ENCODE measurements around the gene BRINP3.

Gene BRINP3

DNA sequence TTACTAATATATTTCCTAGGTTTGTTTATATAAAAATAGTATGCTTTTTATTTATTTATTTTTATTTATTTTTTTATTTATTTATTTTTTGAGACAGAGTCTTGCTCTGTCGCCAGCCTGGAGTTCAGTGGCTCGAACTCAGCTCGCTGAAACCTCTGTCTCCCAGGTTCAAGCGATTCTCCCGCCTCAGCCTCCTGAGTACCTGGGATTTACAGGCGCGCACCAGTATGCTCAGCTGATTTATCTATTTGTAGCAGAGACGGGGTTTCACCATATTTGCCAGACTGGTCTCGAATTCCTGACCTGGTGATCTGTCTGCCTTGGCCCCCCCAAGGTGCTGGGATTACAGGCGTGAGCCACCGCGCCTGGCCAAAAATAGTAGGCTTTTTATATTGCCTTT is 33.2 kb downstream of the BRINP3 start:
- no peak for DNase-seq

DNA sequence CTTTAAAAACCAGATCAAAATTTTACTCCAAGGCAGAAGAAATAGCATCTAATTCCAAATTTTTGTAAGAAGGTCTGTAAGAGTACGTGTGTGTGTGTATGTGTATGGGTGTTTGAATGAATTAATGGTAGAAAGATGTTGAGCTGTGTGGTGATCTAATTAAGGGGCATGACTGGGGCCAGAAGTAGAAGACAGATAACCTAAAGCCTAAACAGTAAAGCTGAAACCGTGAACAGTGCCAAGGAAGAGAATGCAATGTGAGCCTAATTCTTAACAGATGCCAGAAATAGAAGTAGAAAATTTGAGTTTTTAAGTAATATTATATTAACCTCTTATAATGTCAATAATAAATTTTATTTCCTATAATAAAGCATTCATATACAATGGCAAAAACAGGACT is 38.2 kb downstream of the BRINP3 start:
- DNase-seq, result no peak

DNA sequence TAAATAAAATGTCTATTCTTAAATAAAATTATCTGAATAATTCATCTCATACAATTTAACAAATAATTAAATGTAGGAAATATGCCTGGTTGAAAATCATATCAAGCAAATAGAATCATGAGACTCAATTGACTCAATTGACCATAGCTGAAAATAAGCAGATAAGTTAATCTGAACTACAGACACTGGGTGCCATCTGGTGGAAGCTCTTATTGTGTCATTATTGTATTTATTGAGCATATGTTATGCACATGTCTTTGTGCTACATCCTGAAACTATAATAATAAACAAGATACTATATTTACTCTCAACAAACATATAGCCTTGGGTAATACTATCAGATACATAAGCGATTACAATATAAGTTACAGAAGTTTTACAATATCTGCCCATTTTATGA is 41.0 kb downstream of the BRINP3 start:
- no peak for DNase-seq

DNA sequence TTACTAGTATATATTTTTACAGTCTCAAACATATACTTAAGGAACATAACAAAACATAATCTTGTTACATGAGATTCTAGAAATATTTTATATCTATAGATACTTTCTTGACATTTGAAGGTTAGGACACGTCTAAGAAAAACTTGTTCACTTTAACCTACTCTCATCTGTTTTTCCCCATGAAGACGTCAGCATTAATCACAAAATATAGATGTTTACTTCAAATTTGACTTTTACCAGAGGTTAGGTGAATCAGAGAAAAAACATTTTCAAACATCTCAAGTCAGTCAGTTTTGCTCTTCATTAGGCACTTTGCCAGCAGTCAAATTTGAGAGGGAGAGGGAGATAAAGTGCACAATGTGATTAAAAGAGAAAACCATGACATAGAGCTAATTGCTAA is 47.7 kb downstream of the BRINP3 start:
- DNase-seq, result no peak

DNA sequence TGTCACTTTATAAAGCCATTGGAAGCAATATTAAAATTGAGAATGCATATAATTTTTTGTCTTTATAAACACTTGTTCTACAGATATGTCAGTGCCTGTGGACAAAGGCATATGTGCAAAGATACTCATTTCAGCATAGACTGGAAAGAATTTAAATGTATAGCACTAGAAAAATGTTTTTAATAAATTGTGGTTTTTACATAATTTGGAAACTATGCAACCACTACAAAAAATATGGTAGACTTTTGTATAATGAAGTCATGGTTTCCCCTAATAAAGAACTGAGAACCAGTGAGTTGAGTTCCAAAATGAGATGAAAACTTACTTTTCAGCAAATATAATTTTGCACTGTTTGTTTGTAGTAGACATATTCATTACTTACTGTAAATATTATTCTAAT is 48.5 kb downstream of the BRINP3 start:
- no peak for DNase-seq

DNA sequence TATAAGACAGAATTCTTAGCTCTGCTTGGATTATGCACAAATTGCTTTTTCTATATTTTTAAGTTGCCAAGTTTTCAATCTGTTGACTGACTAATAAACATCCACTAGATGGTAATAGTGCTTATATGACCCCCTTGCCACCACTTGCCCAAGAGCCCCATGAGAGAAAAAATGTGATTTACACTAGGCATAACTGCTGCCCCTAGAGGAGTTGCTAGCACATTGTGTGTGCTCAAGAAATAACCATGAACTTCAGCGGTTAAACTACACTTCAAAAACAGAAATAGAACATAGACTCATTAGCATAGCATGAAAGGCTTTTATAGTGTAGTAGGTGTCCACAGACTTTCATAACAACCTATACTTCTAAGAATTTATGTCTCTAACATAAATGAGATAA is 61.4 kb downstream of the BRINP3 start:
- no peak for DNase-seq

DNA sequence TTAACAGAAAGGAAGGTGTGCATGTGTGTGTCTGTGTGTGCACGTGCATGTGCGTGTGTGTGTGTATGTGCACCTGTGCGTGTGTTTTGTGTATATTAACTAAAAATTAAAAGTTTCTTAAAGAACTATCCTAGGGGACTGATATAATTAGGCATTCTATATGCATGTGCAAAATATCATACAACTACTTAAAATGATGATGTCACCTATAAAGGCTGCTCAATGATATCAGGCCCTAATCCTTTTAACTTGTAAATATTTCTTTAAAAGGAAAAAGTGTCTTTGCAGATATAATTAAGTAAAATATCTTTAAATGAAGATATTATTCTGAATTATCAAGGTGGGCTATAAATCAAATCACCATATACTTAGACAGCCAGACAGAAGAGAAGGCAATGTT is 64.5 kb downstream of the BRINP3 start:
- no peak for DNase-seq

DNA sequence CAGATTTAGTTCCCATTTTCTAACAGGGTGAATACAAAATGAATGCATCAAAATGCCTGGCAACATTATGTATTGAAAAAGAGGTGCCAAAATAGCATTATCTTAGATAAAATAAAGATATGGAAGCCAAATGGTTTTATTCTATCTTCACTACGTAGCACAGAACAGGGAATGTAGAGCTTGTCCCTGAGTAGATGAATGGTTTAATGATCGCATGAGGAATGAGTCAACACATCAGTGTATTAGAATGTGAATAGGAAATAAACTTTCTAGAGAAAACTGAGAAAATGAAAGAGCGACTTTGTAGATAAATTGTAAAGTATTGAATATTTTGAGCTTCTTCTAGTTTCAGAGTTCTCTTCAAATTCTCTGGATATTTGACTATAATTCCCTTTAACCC is 74.3 kb downstream of the BRINP3 start:
- no peak for DNase-seq

DNA sequence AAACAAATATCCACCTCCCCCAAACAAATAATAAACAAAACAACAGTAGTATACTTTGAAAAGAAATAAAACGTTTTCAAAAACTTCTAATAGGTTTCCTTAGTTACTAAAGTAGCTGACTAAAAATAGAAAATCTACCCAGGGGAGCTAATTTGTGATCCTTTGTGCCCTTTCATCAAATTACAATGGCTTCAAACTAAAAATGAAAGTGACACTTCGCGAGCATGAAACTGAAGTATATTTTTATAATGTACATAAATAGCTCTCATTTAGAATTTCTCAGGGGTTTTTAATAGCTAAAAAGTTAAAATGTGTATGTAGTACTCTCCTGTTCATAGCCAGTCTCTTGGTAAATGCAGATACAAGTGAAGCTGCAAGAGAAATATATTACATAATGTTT is 78.4 kb downstream of the BRINP3 start:
- DNase-seq, result no peak

DNA sequence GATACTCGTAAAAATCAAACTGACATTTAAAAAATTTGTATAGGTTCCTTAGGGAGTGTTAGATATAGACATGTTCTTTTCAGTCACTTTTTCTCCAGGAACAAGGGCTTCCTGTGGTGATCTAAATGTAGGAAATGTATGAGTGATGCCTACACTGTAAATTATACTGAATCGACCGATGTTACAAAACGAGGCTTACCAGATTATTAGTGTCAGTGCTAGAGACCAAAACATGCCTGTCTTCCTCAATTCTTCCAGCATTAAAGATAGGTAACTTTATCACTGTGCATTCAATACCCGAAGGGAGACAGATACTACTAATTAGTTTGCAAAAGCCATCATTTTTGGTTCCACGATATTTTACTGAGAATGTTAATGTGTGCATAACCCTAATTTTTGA is 86.1 kb downstream of the BRINP3 start:
- DNase-seq, result no peak

DNA sequence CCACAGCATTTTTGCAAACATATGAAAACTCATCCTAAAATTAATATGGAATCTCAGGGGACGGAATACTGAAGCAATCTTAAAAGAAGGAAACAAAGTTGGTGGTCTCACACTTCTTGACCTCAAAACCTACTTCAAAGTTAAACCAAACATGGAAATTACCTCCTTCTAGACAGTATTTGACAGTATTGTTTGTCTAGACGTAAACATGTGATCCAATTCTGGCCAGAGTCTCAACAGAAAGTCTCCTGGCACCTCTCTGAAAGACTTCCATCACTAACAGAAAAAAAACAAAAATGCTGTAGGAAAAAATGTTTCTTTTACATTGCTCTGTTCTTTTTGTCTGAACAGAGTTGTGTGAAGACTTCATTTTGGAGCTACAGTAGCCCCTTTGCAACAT is 99.7 kb downstream of the BRINP3 start:
- DNase-seq, result no peak

DNA sequence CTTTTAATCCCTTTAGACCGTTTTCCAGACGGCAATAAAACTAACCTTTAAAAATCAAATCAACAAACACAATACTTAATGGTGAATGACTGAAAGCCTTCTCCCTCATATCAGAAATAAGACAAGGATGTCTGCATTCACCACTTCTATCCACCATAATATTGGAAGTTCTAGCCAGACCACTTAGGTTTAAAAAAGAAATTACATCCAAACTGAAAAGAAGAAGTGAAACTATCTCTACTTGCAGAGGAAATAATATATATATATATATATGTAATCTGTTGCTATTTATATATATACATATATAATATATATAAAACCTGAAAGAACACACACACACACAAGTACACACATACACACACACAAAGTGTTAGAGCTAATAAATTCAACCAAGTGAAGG is 100.4 kb downstream of the BRINP3 start:
- no peak for DNase-seq

DNA sequence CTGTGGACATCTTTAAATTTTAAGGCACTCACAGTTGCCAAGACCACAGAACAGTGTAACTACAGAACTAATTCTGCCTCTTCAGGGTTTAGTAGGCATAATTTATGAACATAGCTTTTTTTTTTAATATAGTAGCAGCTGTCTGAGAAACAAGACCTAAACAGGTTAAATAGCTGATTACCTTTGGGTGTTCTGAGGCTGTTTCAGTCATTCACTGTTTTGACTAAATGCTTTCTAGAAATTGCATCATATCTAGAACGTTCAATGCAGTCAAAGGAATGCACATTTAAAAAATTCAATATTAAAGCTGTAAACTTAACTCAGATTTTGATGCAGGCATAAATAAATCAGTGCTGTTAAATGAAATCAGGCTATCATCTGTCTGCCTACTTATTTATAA is 101.6 kb downstream of the BRINP3 start:
- DNase-seq, result no peak

DNA sequence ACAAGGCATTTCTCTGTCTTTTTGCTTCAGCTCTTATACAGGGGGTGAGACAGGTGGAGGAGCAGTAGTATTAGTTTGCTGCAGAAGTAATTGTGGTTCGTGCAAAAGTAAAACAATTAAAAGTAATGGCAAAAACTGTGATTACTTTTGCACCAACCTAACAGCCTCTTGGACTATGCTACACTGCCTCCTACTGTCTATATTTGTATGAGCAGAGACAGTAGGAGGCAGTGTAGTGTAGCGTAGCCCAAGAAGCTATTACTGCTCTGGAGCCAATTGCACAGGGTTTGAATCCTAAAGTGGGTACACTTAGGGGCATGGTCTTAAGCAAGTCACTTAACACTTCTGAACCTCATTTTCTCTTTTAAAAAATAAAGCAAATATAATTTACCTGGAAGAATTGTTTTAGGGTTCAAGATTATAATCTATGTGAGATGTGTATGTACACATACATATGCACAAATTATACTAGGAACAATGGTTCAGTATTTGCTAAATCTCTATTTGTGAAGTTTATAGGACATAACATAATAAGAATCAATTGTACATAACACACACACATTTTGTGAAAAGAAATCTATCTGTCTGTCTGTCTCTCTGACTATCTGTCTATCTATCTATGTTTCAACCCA is 103.8 kb downstream of the BRINP3 start:
- no peak for DNase-seq

DNA sequence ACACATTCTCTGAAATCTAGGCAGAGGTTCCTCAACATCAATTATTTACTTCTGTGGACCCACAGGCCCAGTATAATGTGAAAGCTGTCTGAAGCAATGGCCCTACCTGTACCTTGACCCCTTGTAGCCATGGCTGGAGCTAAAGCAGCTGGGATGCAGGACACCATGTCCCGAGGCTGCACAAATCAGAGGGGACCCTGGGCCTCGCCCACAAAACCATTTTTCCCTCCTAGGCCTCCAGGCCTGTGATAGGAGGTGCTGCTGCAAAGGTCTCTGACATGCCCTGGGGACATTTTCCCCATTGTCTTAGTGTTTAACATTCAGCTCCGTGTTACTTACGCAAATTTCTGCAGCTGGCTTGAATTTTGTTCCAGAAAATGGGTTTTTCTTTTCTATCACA is 110.5 kb downstream of the BRINP3 start:
- no peak for DNase-seq

DNA sequence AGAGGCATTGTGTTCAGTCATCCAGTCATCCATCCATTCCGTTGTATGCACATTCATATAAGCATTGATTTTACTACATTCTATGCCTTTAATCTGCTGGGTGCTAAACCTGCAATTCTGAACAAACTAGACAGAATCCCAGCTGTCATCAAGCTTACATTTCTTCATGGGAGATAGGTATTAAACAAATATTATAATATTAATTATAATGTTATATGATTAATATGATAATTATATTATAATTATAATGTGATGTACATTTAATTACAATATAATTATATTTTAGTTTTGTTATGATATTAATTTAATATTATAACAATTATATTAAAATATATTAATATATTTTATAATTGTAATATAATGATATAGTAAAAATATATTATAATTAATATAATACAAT is 112.4 kb downstream of the BRINP3 start:
- no peak for DNase-seq

DNA sequence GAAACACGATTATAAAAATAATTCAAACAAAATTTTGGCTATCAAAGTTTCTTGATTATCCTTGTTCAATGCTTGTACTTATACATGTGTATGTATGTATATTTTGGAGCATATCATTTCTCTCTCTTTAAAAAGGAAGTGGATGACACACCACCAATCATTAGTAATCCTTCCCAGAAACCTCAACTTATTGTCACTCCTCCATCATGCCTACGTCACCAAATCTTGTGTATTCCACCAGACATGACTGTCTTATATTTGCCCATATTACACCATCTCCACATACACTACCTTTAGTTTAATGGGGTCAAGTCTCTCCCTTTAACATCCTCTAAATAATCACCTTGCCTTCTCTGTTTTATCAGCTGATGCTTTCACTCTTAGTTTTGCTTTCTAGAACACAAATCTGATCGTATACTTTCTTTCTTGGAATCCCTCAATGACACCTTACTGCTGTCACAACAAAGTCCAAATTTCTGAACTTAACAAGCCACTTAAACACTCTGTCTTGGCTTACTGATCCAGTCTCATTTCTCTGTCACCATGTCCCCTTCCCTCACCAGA is 124.0 kb downstream of the BRINP3 start:
- DNase-seq, result no peak

DNA sequence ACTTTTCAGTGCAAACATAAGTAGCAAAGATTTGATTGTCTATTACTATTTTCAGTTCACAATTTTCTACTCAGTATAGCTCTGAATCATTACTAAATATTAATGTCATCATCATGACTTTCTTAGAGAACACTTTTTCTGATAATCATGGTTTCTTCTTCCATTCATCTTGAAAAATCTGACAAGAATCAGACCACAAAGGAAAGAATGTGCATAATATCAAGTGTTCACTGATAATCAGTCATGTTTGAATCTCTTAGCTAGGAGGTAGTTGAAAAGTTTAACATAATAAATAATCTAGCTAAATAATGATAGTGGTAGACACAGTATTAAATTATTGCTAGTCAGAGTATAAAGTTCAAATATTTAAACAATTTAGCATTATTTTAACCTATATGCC is 133.2 kb downstream of the BRINP3 start:
- DNase-seq, result no peak

DNA sequence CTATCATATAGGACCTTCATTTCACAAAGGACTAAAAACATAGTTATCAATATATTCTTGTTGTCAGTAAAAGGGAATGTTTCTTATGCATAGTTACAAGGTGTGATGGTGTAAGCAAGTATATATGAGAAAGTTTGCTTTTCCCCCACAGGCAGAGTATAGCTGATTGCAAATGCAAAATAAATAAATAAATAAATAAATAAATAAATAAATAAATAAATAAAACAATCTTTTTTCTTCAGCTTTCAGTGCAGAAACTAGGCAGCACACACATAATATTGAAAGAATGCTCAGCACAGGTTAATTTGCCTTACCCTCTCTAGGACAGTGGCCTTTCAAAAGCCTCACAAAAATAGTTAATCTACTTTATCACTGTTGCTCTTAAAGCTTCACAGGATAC is 138.8 kb downstream of the BRINP3 start:
- DNase-seq, result no peak

DNA sequence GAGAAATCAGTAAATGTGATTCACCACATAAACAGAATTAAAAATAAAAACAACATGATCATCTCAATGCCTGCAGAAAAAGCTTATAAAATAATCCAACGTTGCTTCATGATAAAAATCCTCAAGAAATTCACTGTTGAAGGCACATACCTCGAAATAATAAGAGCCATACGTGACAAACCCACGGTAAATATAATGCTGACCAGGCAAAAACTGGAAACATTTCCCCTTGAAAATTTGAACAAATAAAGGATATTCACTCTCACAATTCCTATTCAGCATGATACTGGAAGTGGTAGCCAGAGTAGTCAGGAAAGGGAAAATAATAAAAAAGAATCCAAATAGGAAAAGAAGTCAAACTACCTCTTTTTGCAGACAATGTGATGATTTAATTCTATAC is 148.8 kb downstream of the BRINP3 start:
- no peak for DNase-seq

DNA sequence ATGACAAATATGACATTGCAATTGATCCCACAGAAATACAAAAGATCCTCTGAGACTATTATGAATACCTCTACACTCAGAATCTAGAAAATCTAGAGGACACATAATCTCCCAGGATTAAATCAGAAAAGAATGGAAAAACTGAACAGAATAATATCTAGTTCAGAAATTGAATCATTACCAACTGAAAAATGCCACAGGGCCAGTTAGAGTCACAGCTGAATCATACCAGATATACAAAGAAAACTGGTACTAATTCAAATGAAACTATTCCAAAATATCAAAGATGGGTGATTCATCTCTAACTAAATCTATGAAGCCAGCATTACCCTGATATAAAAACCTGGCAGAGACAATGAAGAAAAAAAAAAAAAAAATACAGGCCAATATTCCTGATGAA is 149.3 kb downstream of the BRINP3 start:
- DNase-seq, result no peak

DNA sequence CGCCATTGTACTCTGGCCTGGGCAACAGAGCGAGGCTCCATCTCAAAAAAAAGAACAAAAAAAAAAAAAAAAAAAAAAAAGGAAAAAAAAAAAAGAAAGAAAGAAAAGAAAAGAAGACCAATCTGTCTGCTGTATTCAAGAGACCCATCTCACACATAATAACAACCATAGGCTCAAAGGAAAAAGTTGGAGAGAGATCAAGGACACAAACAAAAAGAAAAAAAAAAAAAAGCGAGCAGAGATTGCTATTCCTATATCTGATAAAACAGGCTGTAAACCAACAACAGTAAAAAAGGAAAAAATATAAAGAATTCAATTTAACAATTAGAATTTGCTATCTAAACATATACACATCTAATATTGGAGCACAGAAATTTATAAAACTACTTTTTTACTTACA is 150.4 kb downstream of the BRINP3 start:
- no peak for DNase-seq

DNA sequence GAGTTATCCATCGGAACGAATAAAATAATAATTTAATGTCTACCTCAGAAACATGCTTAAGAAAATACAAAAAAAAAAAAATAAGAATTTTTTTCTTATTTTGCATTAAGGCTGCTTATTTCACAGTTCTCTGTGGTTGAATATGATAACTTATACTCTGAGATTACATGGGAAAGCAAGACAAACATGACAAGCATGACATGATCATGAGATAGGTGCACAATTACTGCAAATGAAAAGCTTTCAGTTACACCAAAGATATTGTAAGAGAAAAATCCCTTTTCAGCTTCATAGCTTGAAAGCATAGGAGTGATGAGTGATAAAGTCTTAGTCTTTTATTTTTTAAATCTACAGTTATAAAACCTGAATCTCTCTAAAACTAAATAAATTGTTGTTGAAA is 154.1 kb downstream of the BRINP3 start:
- no peak for DNase-seq

DNA sequence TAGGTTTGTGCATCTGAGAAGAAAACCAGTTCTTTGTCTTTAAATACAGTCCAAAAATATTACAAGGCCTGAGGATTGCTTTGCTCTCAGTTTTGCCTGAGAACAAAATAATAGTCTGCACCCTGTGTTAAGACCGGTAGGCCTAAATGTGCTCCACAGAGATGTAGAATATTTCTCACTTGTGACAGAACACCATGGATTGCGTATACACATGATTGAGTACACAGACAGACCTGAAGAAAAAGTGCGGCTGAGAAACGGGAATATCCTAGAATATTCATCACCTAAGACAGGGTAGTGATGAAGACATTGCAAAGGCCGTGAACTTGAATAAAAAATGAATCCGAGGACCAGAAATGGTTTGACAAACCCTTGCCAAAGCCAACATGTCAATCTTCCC is 155.4 kb downstream of the BRINP3 start:
- no peak for DNase-seq

DNA sequence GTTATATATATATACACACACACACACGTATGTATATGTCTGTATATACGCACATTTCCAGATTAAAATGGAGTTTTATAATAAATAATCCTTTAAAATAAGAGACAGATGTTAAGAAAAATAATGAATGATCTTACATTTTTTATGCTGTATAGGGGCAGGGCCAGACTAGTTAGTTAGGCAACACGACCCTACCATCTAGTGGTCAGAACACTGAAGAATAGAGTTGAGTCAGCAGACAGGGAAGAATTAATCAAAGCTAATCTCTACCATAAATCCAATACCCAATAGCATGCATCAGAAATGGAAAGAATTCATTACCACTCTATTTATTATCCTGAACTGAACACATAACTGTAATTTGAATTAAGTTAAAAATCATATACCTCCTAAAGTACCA is 156.7 kb downstream of the BRINP3 start:
- DNase-seq, result peak; percentile 12

DNA sequence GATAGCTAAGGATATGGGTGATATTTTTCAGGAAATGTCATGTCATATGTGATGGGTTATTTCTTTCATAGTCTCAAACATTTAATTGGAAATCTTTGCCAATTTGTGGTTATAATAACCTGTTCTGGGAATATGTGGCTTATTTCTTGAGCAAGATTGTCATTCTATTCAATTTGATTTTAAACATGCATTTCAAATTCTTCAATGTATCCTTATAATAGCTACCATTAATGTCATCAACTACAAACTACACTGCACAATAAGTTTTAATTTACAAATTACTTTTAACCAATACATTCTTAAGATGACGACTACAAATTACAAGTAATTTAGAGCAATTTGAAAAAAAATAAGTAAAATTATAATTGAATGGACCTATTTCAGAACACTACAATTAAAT is 164.9 kb downstream of the BRINP3 start:
- no peak for DNase-seq
